Measurements from ENCODE around the gene TNNC2.
"Not testable (repeated sequence)": the region's sequence is repeated elsewhere in the genome, so short reads cannot be mapped to it uniquely, and the experiment has no call there.

Gene TNNC2

GRCh38 chr20:45827030-45827652 lies at the start of gene TNNC2:
Gene TNNC2 (minus strand): TSS chr20:45827312. CDS start chr20:45827248, 64 bp downstream.
- DNase-seq (ENCODE audit: low read depth in 1 of 2, low spot score in 1 of 2): no peak

DNA sequence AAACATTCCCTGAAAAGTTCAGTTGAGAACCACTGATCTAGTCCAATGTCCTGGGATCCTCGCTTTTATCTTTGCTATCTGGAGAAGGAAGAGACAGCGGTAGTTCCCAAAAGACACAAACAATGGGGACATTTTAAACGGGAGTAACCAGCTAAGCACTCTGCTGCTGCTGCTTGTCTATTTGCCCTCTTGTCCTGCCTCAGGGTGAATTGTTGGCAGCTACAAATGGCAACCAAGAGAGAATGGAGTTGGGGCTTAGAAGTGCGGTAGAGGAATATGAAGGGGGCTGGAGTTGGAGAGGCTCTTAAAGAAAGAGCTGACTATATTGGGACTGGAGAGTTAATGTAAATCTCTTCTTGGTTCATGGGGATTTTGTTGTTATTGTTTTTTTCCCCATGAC lies 47.5 kb upstream of the TNNC2 start:
- DNase-seq (ENCODE audit: low read depth in 1 of 2, low spot score in 1 of 2): no peak

DNA sequence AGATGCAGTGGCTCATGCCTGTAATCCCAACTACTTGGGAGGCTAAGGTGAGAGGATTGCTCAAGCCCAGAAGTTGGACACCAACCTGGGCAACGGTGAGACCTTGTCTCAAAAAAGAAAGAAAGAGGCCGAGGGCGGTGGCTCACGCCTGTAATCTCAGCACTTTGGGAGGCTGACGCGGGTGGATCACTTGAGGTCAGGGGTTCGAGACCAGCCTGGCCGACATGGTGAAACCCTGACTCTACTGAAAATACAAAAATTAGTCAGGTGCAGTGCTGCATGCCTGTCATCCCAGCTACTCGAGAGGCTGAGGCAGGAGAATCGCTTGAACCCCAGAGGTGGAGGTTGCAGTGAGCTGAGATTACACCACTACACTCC lies 47.0 kb upstream of the TNNC2 start:
- not testable (repeated sequence) for DNase-seq (ENCODE audit: low read depth in 1 of 2, low spot score in 1 of 2)

DNA sequence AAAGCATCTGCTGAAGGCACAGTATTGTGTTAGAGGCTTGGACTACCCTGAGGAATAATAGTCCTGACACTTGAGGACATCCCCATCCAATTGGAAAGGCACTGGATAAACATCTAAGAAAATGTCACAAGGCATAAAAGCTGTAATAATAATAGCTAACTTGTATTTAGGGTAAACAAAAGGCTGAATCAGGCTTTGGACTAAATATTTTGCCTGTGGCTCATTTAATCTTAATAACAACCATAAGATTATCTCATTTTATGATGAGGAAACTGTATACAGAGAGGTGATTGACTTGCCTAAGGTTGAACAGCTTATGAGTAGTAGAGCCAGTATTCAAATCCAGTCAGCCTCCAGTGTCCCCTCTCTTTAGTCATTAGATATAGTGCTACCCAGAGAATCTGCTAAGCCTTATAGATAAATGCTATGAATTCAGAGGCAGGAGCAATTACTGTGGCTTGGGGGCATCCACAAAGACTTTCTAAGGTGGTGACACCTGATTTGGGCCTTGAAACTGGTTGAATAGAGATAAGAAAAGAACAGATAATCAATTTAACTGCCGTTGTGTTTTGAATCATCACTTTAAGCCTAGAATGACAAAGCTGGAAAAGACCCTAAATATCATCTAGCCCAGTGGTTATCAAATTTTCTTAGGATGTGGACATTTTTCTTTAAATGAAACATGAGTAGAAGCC lies 46.4 kb upstream of the TNNC2 start:
- DNase-seq (ENCODE audit: low read depth in 1 of 2, low spot score in 1 of 2): no peak

DNA sequence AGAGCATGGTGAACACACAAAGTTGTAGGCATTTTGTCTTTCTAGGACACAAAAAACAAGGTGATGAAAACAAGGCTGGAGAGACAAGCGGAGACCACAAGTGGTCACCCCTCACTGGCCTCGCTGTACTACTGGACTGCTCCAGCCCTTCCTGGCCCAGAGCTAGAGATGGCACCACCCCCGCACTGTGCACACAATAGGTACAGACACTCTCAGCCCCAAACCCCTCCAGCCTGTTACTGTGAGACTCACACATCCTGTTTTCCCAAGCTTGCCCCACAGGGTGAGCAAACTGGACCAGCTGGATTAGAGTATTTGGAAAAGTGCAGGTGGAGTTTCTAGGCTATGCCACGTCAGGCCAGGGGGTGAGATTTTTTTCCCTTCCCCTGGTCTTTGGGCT lies 45.5 kb upstream of the TNNC2 start:
- no peak for DNase-seq (ENCODE audit: low read depth in 1 of 2, low spot score in 1 of 2)

- DNase-seq (ENCODE audit: low read depth in 1 of 2, low spot score in 1 of 2): no peak
Observed at GRCh38 chr20:45867819-45868176, 40.7 kb upstream of the TNNC2 start.

GRCh38 chr20:45867136-45867818 lies 40.2 kb upstream of the TNNC2 start:
- no peak for DNase-seq (ENCODE audit: low read depth in 1 of 2, low spot score in 1 of 2)

GRCh38 chr20:45866454-45866853 lies 39.3 kb upstream of the TNNC2 start:
- no peak for DNase-seq (ENCODE audit: low read depth in 1 of 2, low spot score in 1 of 2)

GRCh38 chr20:45863543-45864470 lies 36.7 kb upstream of the TNNC2 start:
- no peak for DNase-seq (ENCODE audit: low read depth in 1 of 2, low spot score in 1 of 2)

DNA sequence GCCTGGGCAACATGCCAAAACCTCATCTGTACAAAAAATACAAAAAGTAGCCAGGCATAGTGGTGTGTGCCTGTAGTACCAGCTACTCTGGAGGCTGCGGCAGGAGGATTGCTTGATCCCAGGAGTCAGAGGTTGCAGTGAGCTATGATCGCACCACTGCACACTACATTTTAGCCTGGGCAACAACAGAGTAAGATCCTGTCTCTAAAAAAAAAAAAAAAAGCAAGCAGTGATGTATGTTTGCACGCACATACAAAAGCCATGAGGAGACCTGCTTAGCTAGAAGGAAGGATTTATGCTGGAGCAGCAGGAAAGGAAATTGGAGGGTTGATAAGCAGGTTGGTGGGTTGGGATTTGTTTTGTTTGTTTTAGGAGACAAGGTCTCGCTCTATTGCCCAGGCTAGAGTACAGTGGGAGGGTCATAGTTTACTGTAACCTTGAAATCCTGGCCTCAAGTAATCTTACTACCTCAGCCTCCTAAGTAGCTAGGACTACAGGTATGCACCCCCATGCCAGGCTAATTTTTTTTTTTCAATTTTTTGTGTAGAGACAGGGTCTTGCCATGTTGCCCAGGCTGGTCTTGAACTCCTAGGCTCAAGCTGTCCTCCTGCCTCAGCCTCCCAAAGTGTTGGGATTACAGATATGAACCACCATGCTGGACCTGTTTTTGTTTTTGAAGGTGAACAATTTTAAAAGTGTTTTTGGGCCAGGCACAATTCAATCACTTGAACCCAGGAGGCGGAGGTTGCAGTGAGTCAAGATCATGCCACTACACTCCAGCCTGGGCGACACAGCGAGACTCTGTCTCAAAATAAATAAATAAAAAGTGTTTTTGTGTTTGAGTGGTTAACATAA lies 34.3 kb upstream of the TNNC2 start:
- no peak for DNase-seq (ENCODE audit: low read depth in 1 of 2, low spot score in 1 of 2)

- DNase-seq (ENCODE audit: low read depth in 1 of 2, low spot score in 1 of 2): no peak
Observed at GRCh38 chr20:45860560-45861220, 33.6 kb upstream of the TNNC2 start.

DNA sequence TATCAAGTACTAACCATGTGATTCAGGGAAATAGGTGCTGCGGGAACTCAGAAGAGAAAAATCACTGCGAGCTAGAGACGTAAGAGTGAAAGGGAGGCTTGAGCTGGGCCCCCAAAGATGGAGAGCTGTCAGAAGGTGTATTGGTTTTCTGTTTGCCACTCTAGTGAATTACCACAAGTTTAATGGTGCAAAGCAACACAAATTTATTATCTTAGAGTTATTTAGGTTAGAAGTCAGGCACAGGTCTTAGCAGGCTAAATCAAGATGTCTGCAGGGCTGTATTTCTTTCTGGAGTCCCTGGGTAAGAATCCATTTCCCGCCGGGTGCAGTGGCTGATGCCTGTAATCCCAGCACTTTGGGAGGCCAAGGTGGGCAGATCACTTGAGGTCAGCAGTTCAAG lies 32.8 kb upstream of the TNNC2 start:
- DNase-seq (ENCODE audit: low read depth in 1 of 2, low spot score in 1 of 2): no peak

DNA sequence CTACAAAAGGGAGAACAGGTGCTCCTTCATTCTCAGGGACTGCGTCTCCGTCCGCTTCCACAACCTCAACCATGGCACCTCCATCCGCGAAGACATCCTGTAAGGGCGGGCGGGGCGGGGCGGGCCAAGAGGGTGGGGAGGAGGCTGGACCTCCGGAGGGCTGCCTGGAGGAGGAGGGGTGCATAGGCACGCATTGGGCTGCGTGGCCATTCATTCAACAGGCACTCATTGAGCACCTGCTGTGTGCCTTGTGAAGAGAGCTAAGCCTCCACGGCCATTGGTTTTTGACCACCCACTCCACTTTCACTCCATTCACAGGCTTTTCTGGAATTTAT lies 30.7 kb upstream of the TNNC2 start:
- DNase-seq (ENCODE audit: low read depth in 1 of 2, low spot score in 1 of 2): no peak

- DNase-seq (ENCODE audit: low read depth in 1 of 2, low spot score in 1 of 2): peak; percentile 61 to 78
Observed at GRCh38 chr20:45857114-45857881, 30.2 kb upstream of the TNNC2 start, which contains the start of the genes ACOT8 and ZSWIM3. Gene ACOT8 (minus strand): TSS chr20:45857392. CDS start chr20:45857315, 77 bp downstream. Gene ZSWIM3 (plus strand): TSS chr20:45857614. CDS start chr20:45857826, 212 bp downstream.

GRCh38 chr20:45853484-45853883 lies 26.4 kb upstream of the TNNC2 start:
- DNase-seq (ENCODE audit: low read depth in 1 of 2, low spot score in 1 of 2): no peak

GRCh38 chr20:45852326-45852725 lies 25.2 kb upstream of the TNNC2 start:
- no peak for DNase-seq (ENCODE audit: low read depth in 1 of 2, low spot score in 1 of 2)

GRCh38 chr20:45851501-45851900 lies 24.4 kb upstream of the TNNC2 start:
- DNase-seq (ENCODE audit: low read depth in 1 of 2, low spot score in 1 of 2): no peak

DNA sequence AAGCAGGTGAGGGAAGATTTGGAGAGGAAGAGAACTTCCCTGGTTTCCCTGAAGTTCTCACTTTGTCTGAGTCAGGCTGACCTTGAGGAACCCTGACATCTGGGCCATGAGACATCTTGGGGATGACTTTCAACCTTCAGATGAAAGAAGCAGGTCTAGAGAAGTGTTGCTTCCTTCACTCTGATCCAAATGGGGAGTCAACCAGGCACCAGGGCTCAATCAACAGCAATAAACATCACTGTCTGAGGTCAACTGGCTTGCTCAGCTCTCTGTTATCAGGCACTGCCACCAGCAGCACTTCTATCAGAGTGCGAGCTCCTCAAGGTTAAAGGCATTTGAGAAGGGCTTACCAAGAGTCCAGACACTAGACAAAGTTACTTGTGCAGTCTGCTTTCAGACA lies 23.8 kb upstream of the TNNC2 start:
- no peak for DNase-seq (ENCODE audit: low read depth in 1 of 2, low spot score in 1 of 2)

GRCh38 chr20:45850238-45850637 lies 23.1 kb upstream of the TNNC2 start:
- no peak for DNase-seq (ENCODE audit: low read depth in 1 of 2, low spot score in 1 of 2)
